Uterine smooth muscle cell (primary cell): ENCODE results near the gene CLEC4G. TPM values are rescaled to one million over a fixed set of nuclear protein-coding genes. Genes with fewer than 3 reads are reported as not detected.

Experiments used
- total RNA-seq: library from RNA; depleted of rRNA; stranded (reverse); fragments of >200 nt; gene quantifications from 2 replicates; pipeline ENCODE4 v1.2.3, GENCODE V29; 2014

Gene CLEC4G, protein sequence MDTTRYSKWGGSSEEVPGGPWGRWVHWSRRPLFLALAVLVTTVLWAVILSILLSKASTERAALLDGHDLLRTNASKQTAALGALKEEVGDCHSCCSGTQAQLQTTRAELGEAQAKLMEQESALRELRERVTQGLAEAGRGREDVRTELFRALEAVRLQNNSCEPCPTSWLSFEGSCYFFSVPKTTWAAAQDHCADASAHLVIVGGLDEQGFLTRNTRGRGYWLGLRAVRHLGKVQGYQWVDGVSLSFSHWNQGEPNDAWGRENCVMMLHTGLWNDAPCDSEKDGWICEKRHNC
- total RNA-seq: not detected in 2 replicates

DNA sequence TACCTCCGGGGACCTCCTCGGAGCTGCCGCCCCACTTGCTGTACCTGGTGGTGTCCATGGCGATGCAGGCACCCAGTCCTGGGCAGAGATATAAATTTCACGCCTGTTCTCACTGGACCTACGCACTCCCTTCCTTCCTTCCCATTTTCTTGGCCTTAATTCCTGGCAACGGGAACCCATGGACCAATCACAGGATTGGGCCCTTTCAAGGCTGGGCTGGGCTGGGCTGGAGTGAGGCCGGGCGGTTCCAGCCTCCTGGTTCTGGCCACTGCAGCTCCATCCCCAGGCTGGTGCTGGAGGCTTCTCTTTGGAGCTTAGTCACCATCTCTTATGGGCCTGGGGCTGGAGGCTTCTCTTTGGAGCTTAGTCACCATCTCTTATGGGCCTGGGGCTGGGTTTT is at the start of gene CLEC4G:
TSS of gene CLEC4G (minus strand) at position 66 of the 400 bp plus-strand sequence. CDS start at position 58, 8 bp downstream.

DNA sequence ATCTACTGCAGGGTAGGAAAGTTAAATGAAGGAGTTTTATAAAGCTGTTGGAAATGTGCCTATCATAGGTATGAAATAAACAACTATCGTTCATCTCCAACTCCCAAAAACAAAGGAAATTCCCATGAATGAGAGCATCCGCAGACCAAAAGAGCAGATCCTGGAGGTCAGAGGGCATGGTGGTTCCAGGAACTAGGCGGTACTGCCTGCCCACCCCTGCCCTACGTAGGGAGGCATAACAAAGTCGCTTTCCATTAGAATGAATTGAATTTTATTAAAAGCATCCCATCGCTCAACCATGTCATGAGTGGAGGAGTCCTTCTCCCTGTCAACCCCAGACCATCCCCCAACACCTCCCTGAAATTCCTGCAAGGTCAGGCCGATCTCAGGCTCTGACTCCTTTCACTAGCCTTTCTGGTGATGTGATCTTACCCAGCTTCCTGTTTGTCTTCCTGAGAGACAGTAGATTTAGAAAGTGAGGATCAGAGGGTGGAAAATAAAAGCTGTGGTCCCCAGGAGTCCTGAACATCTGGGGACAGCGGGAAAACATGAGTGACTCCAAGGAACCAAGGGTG is 30.9 kb upstream of the CLEC4G start, which contains the start of gene CLEC4M:
TSS of gene CLEC4M (plus strand) at position 525 of the 575 bp plus-strand sequence. CDS start at position 549, 24 bp downstream.

DNA sequence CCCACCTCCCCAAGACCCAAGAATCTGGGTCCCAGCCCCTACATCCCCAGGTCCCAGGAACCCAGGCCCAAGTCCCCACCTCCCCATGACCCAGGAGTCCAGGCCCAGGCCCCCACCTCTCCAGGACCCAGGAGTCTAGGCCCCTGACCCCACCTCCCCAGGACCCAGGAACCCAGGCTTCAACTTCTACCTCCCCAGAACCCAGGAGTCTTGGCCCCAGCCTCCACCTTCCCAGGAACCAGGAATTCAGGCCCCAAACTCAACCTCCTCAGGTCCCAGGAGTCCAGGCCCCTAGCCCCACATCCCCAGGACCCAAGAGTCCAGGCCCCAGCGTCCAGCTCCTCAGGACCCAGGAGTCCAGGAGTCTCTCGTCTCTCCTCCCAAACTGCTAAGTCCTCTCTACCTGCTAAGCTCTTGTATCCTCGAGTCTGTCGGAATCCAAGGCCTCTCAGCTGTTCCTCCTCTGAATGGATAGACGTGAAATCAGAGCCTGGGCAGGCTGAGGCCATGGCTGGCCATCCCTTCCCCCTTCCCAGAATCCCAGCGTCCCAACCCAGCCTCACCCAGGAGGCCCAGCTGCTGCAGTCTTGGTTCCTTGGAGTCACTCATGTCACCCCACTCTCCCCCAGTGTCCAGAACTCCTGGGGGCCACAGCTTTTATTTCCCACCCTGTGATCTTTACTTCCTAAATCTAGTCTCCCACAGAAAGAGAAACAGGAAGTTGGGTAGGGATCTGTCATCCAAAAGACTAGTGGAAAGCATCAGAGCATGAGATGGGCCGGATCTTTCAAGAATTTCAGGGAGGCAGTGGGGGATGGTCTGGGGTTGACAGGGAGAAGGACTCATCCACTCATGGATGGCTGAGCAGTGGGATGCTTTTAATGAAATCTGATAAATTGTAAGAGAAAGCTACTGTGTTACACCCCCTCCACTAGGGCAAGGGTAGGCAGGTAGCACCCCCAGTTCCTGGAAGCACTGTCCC is 15.3 kb upstream of the CLEC4G start, which contains the start of gene CD209:
TSS of gene CD209 (minus strand) at position 632 of the 982 bp plus-strand sequence. CDS start at position 609, 23 bp downstream.

DNA sequence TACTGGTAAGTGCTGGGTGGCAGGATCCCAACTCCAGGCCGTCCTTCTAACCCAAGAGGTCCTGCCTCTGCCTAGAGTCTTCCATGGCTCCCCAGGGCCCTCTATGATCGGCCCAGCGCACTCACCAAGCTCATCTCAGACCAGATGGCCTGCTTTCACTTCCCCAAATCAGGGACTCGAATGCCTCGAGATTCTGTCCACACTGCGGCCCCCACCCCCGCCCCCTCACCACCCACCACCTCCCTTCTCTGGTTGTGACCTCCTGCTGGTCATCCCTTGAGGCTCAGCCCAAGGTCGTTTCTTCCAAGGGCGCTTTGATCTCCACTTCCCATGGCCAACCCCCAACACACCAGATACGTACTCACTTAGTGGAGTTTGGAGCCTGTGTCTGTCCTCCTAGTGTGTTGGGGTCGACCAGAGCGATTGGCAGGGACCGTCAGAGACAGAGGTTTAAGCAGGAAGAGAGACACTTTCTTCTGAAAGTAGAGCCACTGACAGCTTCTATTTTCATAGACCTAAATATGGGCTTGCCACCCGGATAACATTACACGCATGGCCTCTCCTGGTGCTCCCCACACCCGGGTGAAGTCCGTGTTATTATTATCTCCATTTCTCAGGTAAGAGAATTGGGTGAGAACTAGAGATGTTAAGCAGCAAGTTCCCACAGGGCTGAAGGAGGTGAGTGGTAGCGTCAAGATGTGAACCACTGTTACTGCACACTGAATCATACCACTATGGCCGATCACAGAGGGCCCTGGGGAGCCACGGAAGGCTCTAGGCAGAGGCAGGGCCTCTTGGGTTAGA is 30.1 kb downstream of the CLEC4G start, which contains the start of gene FCER2:
TSS of gene FCER2 (minus strand) at position 478 of the 804 bp plus-strand sequence. CDS start 2,371 bp downstream, outside the sequence.

DNA sequence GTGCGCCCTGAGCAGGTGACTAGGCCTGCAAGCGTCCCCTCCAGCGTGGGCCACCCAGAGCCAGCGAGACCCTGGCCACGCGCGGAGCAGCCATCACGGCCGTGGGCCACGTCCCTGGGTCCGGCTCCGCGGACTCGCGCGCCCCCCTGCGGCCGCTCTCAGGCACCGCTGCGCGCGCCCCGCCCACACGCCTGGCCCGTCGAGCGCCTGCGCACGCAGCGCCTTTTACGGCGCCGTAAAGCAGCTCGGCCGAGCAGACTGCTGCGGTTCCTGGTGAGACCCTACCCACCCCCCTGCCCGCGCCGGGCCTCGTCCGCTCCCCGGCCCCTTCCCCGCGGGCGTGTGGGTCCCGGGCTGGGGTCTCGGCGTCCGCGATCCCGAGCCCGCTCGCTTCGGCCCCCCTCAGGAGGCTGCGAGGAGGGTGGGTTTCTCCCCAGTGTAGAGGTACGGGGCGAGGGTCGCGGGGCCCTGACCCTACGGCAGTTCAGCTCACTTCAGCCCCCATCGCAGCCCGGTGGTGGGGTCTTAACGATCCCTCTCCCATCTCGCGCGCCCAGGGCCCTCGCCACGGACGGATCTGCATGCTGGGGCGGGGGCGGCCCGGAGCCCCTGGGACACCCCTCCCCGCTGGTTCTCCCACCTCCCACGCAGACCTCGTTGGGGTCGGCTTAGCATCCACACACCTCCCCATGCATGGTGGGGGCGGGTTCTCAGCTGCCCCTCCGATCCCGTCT is 51.1 kb downstream of the CLEC4G start, which contains the start of gene TRAPPC5:
TSS of gene TRAPPC5 (plus strand) at position 228 of the 734 bp plus-strand sequence. CDS start 1,421 bp downstream, outside the sequence.

Other genes with a start within 250 kb of the CLEC4G start
- 3.2 and 4.1 TPM in 2 replicates for gene PEX11G, start 243.1 kb downstream of the CLEC4G start, total RNA-seq
- gene ZNF358, start 216.0 kb downstream of the CLEC4G start, total RNA-seq: 8.2 and 16.5 TPM in 2 replicates
- 4.5 and 4.6 TPM in 2 replicates for gene MCOLN1, start 209.5 kb downstream of the CLEC4G start, total RNA-seq
- gene PNPLA6, start 196.4 kb downstream of the CLEC4G start, total RNA-seq: 60.2 and 96.3 TPM in 2 replicates
- not detected in 2 replicates for gene CAMSAP3, start 136.2 kb downstream of the CLEC4G start, total RNA-seq
- gene XAB2, start 102.6 kb downstream of the CLEC4G start, total RNA-seq: 28.6 and 34.5 TPM in 2 replicates
- 13.2 and 17.1 TPM in 2 replicates for gene PET100, start 102.3 kb downstream of the CLEC4G start, total RNA-seq
- gene PCP2, start 98.4 kb downstream of the CLEC4G start, total RNA-seq: not detected in 2 replicates
- 6.2 and 8.4 TPM in 2 replicates for gene STXBP2, start 95.0 kb downstream of the CLEC4G start, total RNA-seq
- not detected in 2 replicates for gene RETN, start 63.1 kb downstream of the CLEC4G start, total RNA-seq
- gene MCEMP1, start 55.0 kb downstream of the CLEC4G start, total RNA-seq: not detected in 2 replicates
- gene TRAPPC5, start 51.3 kb downstream of the CLEC4G start, total RNA-seq: 74.4 and 78.4 TPM in 2 replicates
- gene FCER2, start 30.0 kb downstream of the CLEC4G start, total RNA-seq: not detected in 2 replicates
- gene CD209, start 15.4 kb upstream of the CLEC4G start, total RNA-seq: not detected in 2 replicates
- not detected in 2 replicates for gene CLEC4M, start 31.1 kb upstream of the CLEC4G start, total RNA-seq
- 12.3 and 23.0 TPM in 2 replicates for gene EVI5L, start 98.1 kb upstream of the CLEC4G start, total RNA-seq
- gene PRR36, start 142.3 kb upstream of the CLEC4G start, total RNA-seq: not detected in 2 replicates
- 9.2 and 10.7 TPM in 2 replicates for gene LRRC8E, start 156.4 kb upstream of the CLEC4G start, total RNA-seq
- 10.0 and 13.4 TPM in 2 replicates for gene MAP2K7, start 171.8 kb upstream of the CLEC4G start, total RNA-seq
- 0.89 and 1.00 TPM in 2 replicates for gene TGFBR3L, start 182.7 kb upstream of the CLEC4G start, total RNA-seq
- 25.8 and 35.0 TPM in 2 replicates for gene SNAPC2, start 188.2 kb upstream of the CLEC4G start, total RNA-seq
- gene CTXN1, start 194.0 kb upstream of the CLEC4G start, total RNA-seq: 1.1 and 2.6 TPM in 2 replicates
- gene TIMM44, start 211.6 kb upstream of the CLEC4G start, total RNA-seq: 53.8 and 67.4 TPM in 2 replicates